K562 (cell line): ENCODE measurements around the gene MYO10. TPM values are rescaled to one million over a fixed set of nuclear protein-coding genes. Genes with fewer than 3 reads are reported as not detected.

Experiments used
- ATAC-seq: fragments of 200-7000 bp; cut with Tn5 transposase; 3 replicates; pipeline ENCODE4 v1.9.1; 2020; ENCODE audit warnings: moderate library complexity
- BruUV-seq: library from RNA; stranded (reverse); fragments of 400-500 nt; replicated peaks from 2 replicates; lab custom pipeline; 2021; lab: Mats Ljungman, UMichigan
- CTCF ChIA-PET: fragments of 300-600 bp; formaldehyde crosslinking; extraction: SDS; loops from one replicate; lab custom pipeline; 2021; ENCODE audit warnings: low intra/inter-chr PET ratio; lab: Yijun Ruan, JAX
- POLR2A ChIA-PET: fragments of 300-600, 350-650 bp; sonication (Branson Sonifier 250); formaldehyde crosslinking; extraction: SDS; loops from one replicate; lab custom pipeline; 2021; ENCODE audit warnings: antibody characterized with exemption, inconsistent platforms; lab: Yijun Ruan, JAX
- DNase-seq, 4 experiments: peaks; one replicate each; pipeline versions ENCODE4 v3.0.0 to v3.0.0-alpha.2; 2011 to 2018; ENCODE audit warnings: low spot score in 3 of 4, mixed read lengths in 3 of 4; ENCODE audit errors: extremely low read depth in 1 of 4
- FAIRE-seq: peaks from 2 replicates; lab custom pipeline; 2011; peaks lifted over from hg19 to GRCh38; lab: Jason Lieb, UNC
- H2AFZ ChIP-seq: 2 replicates; pipeline ENCODE4 v1.6.0; 2011; ENCODE audit warnings: low read depth, low read length, control low read depth, inconsistent platforms
- H3K27ac ChIP-seq: fragments of 200-600 bp; 3 replicates; pipeline ENCODE4 v1.8.0; 2011; ENCODE audit warnings: low read depth, mild to moderate bottlenecking, control low read depth, inconsistent platforms, low read length, moderate library complexity, mixed read lengths; ENCODE audit errors: extremely low read depth
- H3K27me3 ChIP-seq, 2 experiments: fragments of 300-600 bp in 1 of 2; 2 replicates in 1 of 2; 3 replicates in 1 of 2; pipeline versions ENCODE4 v1.6.0 to v1.8.0; 2011; ENCODE audit warnings: inconsistent platforms in 2 of 2, low read length in 2 of 2, mild to moderate bottlenecking in 1 of 2, mixed read lengths in 1 of 2, moderate library complexity in 1 of 2; ENCODE audit not compliant: control insufficient read depth in 2 of 2, insufficient read depth in 2 of 2
- H3K36me3 ChIP-seq: fragments of 300-600 bp; 3 replicates; pipeline ENCODE4 v1.8.0; 2011; ENCODE audit warnings: mild to moderate bottlenecking, low read length, inconsistent platforms; ENCODE audit not compliant: control insufficient read depth, insufficient read depth
- H3K4me1 ChIP-seq, 2 experiments: fragments of 200-600 bp in 1 of 2; replicated peaks in 1 of 2; 2 replicates in 1 of 2; 3 replicates in 1 of 2; pipeline versions ENCODE4 v1.5.1 to v1.8.0; 2011; ENCODE audit warnings: inconsistent platforms in 2 of 2, low read length in 2 of 2, mild to moderate bottlenecking in 1 of 2, mixed read lengths in 1 of 2, moderate library complexity in 1 of 2; ENCODE audit not compliant: control insufficient read depth in 2 of 2, insufficient read depth in 2 of 2
- H3K4me2 ChIP-seq: 2 replicates; pipeline ENCODE4 v1.6.1; 2011; ENCODE audit warnings: low read length, control low read depth, inconsistent platforms, mixed read lengths; ENCODE audit not compliant: insufficient read depth
- H3K4me3 ChIP-seq: fragments of 200-600 bp; sonication (generic), shearing (Covaris generic); 2 replicates; pipeline ENCODE4 v1.5.1; 2016; ENCODE audit warnings: control low read depth, inconsistent platforms
- H3K79me2 ChIP-seq: fragments of 200-600 bp; 3 replicates; pipeline ENCODE4 v1.8.0; 2011; ENCODE audit warnings: low read length, inconsistent platforms; ENCODE audit not compliant: control insufficient read depth, insufficient read depth
- H3K9ac ChIP-seq, 2 experiments: 2 replicates each; pipeline versions ENCODE4 v1.6.0 to v1.6.1; 2011; ENCODE audit warnings: low read depth in 2 of 2, low read length in 2 of 2, control low read depth in 1 of 2, inconsistent platforms in 1 of 2, mild to moderate bottlenecking in 1 of 2, mixed read lengths in 1 of 2; ENCODE audit not compliant: insufficient read depth in 1 of 2
- H3K9me1 ChIP-seq: one replicate; pipeline ENCODE4 v1.6.0; 2011; ENCODE audit warnings: inconsistent platforms, mild to moderate bottlenecking, low read length, moderate library complexity; ENCODE audit not compliant: control insufficient read depth, insufficient read depth
- H3K9me3 ChIP-seq: replicated peaks from 2 replicates; pipeline ENCODE4 v1.5.1; 2011; ENCODE audit warnings: low read depth, low read length, inconsistent platforms; ENCODE audit not compliant: control insufficient read depth, insufficient read depth
- H4K20me1 ChIP-seq: replicated peaks from 2 replicates; pipeline ENCODE4 v1.6.1; 2011; ENCODE audit warnings: low read length, inconsistent platforms, mixed read lengths; ENCODE audit not compliant: control insufficient read depth, insufficient read depth
- BMI1 ChIP-seq: fragments of 150-350 bp; IDR thresholded peaks from 2 replicates; pipeline ENCODE4 v1.6.1; 2014; ENCODE audit warnings: low read length
- POLR3G ChIP-seq: IDR thresholded peaks from 2 replicates; pipeline ENCODE4 v1.6.1; 2011; ENCODE audit not compliant: insufficient read length, insufficient replicate concordance; ENCODE audit errors: extremely low read depth
- PPARD ChIP-seq: fragments of 250-450 bp; sonication (Bioruptor Pico); IDR thresholded peaks from 2 replicates; pipeline ENCODE4 v1.8.0; 2022; ENCODE audit warnings: inconsistent platforms, mild to moderate bottlenecking, moderate library complexity
- RFX1 ChIP-seq: fragments of 450-650 bp; IDR thresholded peaks from 2 replicates; pipeline ENCODE4 v1.6.1; 2016; ENCODE audit warnings: mild to moderate bottlenecking, moderate library complexity
- SAFB2 ChIP-seq: fragments of 200-400 bp; formaldehyde crosslinking; IDR thresholded peaks from 2 replicates; pipeline ENCODE4 v1.6.1; 2018; ENCODE audit warnings: borderline replicate concordance, low read length, low read depth, moderate library complexity; ENCODE audit not compliant: severe bottlenecking
- TSC22D4 ChIP-seq: fragments of 450-650 bp; IDR thresholded peaks from 2 replicates; pipeline ENCODE4 v1.6.1; 2016; ENCODE audit warnings: missing genetic modification characterization, missing biosample characterization, control low read depth
- ZBTB17 ChIP-seq: fragments of 450-650 bp; formaldehyde crosslinking; IDR thresholded peaks from 2 replicates; pipeline ENCODE4 v1.4.0; 2020; ENCODE audit warnings: mild to moderate bottlenecking
- ZBTB8A ChIP-seq: fragments of 450-650 bp; IDR thresholded peaks from 2 replicates; pipeline ENCODE4 v1.6.1; 2018; ENCODE audit warnings: mild to moderate bottlenecking, moderate library complexity; ENCODE audit not compliant: partially characterized antibody
- ZFP1 ChIP-seq: fragments of 450-650 bp; formaldehyde crosslinking; IDR thresholded peaks from 2 replicates; pipeline ENCODE4 v1.4.0; 2020; ENCODE audit warnings: mild to moderate bottlenecking, mixed read lengths
- ZNF41 ChIP-seq: fragments of 250-450 bp; sonication (Bioruptor Pico); conservative IDR thresholded peaks from 2 replicates; pipeline ENCODE4 v1.4.0; 2020; ENCODE audit warnings: mild to moderate bottlenecking
- ZNF518B ChIP-seq: fragments of 250-450 bp; sonication (Bioruptor Pico); IDR thresholded peaks from 2 replicates; pipeline ENCODE4 v1.5.0; 2021; ENCODE audit warnings: mild to moderate bottlenecking, moderate library complexity
- WGBS: fragments of 100-300 bp; shearing (Covaris generic); methylation state at CpG from one replicate; pipeline ENCODE4 v1.1.6; 2016; ENCODE audit warnings: low coverage, mixed read lengths; ENCODE audit not compliant: insufficient coverage; ENCODE audit errors: missing lambda C conversion rate; 5-methylcytosine and 5-hydroxymethylcytosine counted together
- in situ Hi-C: fragments of 300-500 bp; cut with MboI; formaldehyde crosslinking; loops from 4 replicates; pipeline ENCODE4 v1.15.0; 2018; ENCODE audit warnings: inconsistent platforms, mixed read lengths
- intact Hi-C: fragments of 100-400 bp; cut with micrococcal nuclease; formaldehyde crosslinking; loops from 2 replicates; pipeline ENCODE4 v1.14.2; 2022
- polyA plus RNA-seq, 8 experiments: library from polyadenylated mRNA; depleted of rRNA in 4 of 8; stranded (reverse) in 5 of 8; unstranded in 3 of 8; fragments of >200 nt; fragmentation: Nextera tagmentation in 2 of 8; fragmentation: Illumina TruSeq in 1 of 8; extraction: Ambion mirVana in 2 of 8; extraction: Trizol in 1 of 8; gene quantifications; 2 replicates each; pipeline versions ENCODE4 v1.2.1 to v1.2.3, GENCODE V29; 2011 to 2014; ENCODE audit warnings: inconsistent platforms in 1 of 8, missing spikeins in 1 of 8
- total RNA-seq, 7 experiments: library from RNA; depleted of rRNA in 6 of 7; stranded (reverse); fragments of >200 nt in 6 of 7; fragmentation: Illumina TruSeq in 2 of 7; extraction: Trizol in 2 of 7; gene quantifications; 2 replicates each; pipeline versions ENCODE4 v1.2.1 to v1.2.3, GENCODE V29; 2011 to 2021; ENCODE audit warnings: low replicate concordance in 1 of 7
- TF ChIP-seq, protein P1 (sequence below), 2 experiments: fragments of 450-650 bp; conservative IDR thresholded peaks; 2 replicates each; pipeline ENCODE4 v1.6.1; 2017; ENCODE audit warnings: mild to moderate bottlenecking in 2 of 2, moderate library complexity in 2 of 2
- TF ChIP-seq, protein P2 (sequence below): fragments of 200-400 bp; formaldehyde crosslinking; IDR thresholded peaks from 2 replicates; pipeline ENCODE4 v1.6.1; 2017; ENCODE audit warnings: mild to moderate bottlenecking, low read depth, low read length, moderate library complexity
- TF ChIP-seq, protein P3 (sequence below): fragments of 450-650 bp; formaldehyde crosslinking; IDR thresholded peaks from 2 replicates; pipeline ENCODE4 v1.4.0; 2020; ENCODE audit warnings: mild to moderate bottlenecking, mixed read lengths

The MYO10 gene
- total and polyA plus RNA-seq, 9 of the 15 experiments (the other 6 are each of a cell fraction or from before 2014, with no cell fraction given): 0.04 to 0.24 TPM; not detected in 7

DNA sequence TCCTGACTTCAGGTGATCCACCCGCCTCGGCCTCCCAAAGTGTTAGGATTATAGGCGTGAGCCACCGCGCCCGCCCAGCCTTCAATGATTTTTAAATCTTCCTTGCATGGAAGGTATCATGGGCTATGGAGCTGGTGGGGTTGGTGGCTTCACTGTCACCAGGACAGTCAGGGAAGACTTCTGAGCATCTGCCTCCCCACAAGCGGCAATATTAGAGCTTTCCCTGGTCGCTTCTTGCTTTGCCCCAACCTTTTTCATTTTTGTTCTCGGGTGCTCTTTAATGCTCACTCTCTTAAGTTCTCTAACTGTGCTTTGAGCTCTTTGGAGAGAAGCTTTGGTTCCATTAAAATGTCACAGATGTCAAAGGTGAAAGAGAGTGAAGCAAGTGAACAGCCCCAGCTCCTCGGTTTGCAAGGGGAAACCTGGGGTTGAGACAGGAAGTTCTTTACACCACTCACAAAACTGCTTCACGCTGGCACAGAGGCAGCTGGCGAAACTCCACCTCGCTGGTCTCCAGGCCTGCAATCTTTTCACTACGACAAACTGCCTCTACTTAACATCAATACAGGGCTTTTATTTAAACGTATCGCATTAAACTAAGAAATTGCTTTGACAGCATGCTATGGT, 176.8 kb downstream of the MYO10 start:
- CTCF ChIA-PET: no interaction called here
- Histone ChIP-seq H3K79me2 (no peaks in the 10 kb centered on the region), H3K27ac (no peak overlapping the region), H3K9me1 (no peaks in the 10 kb centered on the region), H3K4me3 (no peak overlapping the region), H3K4me1 (no peaks in the 10 kb centered on the region), H3K27me3 (peaks cover 3 to 8% of the 10 kb centered on the region in 2 experiments; a peak in 2 of 5 replicates), H4K20me1 (no peaks in the 10 kb centered on the region), H3K9me3 (no peaks in the 10 kb centered on the region), H2AFZ (no peak overlapping the region), H3K36me3 (no peaks in the 10 kb centered on the region), H3K4me2 (no peak overlapping the region), H3K9ac (no peak overlapping the region)
- BruUV-seq: no TSS peak
- ATAC-seq (no peak), DNase-seq (no peak), FAIRE-seq (no peak)
- WGBS: 1% methylated on average over 16 of the region's 16 CpGs
- intact Hi-C loops: no loop called here
- in situ Hi-C loops: no loop called here
- POLR2A ChIA-PET: no interaction called here
- TF ChIP-seq SAFB2 (no peak), ZNF41 (CRISPR knock-in tag) (no peak), ZFP1 (CRISPR knock-in tag) (no peak), RFX1 (no peak), POLR3G (no peak), BMI1 (no peak), TSC22D4 (no peak), ZBTB8A (no peak), ZNF518B (no peak), PPARD (CRISPR knock-in tag) (no peak), ZBTB17 (CRISPR knock-in tag) (no peak)
- TF ChIP-seq, protein P1, sequence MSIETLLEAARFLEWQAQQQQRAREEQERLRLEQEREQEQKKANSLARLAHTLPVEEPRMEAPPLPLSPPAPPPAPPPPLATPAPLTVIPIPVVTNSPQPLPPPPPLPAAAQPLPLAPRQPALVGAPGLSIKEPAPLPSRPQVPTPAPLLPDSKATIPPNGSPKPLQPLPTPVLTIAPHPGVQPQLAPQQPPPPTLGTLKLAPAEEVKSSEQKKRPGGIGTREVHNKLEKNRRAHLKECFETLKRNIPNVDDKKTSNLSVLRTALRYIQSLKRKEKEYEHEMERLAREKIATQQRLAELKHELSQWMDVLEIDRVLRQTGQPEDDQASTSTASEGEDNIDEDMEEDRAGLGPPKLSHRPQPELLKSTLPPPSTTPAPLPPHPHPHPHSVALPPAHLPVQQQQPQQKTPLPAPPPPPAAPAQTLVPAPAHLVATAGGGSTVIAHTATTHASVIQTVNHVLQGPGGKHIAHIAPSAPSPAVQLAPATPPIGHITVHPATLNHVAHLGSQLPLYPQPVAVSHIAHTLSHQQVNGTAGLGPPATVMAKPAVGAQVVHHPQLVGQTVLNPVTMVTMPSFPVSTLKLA (conservative IDR thresholded peaks at IDR 0.05): no peak
- TF ChIP-seq, protein P2, sequence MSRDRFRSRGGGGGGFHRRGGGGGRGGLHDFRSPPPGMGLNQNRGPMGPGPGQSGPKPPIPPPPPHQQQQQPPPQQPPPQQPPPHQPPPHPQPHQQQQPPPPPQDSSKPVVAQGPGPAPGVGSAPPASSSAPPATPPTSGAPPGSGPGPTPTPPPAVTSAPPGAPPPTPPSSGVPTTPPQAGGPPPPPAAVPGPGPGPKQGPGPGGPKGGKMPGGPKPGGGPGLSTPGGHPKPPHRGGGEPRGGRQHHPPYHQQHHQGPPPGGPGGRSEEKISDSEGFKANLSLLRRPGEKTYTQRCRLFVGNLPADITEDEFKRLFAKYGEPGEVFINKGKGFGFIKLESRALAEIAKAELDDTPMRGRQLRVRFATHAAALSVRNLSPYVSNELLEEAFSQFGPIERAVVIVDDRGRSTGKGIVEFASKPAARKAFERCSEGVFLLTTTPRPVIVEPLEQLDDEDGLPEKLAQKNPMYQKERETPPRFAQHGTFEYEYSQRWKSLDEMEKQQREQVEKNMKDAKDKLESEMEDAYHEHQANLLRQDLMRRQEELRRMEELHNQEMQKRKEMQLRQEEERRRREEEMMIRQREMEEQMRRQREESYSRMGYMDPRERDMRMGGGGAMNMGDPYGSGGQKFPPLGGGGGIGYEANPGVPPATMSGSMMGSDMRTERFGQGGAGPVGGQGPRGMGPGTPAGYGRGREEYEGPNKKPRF: no peak
- TF ChIP-seq, protein P3, sequence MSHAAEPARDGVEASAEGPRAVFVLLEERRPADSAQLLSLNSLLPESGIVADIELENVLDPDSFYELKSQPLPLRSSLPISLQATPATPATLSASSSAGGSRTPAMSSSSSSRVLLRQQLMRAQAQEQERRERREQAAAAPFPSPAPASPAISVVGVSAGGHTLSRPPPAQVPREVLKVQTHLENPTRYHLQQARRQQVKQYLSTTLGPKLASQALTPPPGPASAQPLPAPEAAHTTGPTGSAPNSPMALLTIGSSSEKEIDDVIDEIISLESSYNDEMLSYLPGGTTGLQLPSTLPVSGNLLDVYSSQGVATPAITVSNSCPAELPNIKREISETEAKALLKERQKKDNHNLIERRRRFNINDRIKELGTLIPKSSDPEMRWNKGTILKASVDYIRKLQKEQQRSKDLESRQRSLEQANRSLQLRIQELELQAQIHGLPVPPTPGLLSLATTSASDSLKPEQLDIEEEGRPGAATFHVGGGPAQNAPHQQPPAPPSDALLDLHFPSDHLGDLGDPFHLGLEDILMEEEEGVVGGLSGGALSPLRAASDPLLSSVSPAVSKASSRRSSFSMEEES: no peak
